Activated T-cell treated with anti-CD3 and anti-CD28 coated beads, Interleukin-2, amount 50 U/mL, for 72 hours (primary cell): Measurements from ENCODE around the gene ZNF821. TPM values are rescaled to one million over a fixed set of nuclear protein-coding genes. Genes with fewer than 3 reads are reported as not detected.

ENCODE experiments used
- ATAC-seq, 2 donors: fragments of 150-1000 bp; cut with Tn5 transposase; replicated peaks in 1 of 2; 2 replicates each; pipeline ENCODE4 v1.10.0; 2021; ENCODE audit warnings: moderate library complexity in 2 of 2, mild to moderate bottlenecking in 1 of 2
- DNase-seq, 2 donors: peaks; one replicate each; pipeline ENCODE4 v3.0.0; 2021 to 2022; ENCODE audit warnings: mixed read lengths in 1 of 2
- H3K27ac Mint-ChIP-seq: one replicate; pipeline ENCODE4 v1.8.0; 2022; ENCODE audit warnings: mild to moderate bottlenecking, moderate library complexity, mixed read lengths
- H3K27me3 Mint-ChIP-seq: one replicate; pipeline ENCODE4 v1.8.0; 2022; ENCODE audit warnings: low read depth, mixed read lengths
- H3K36me3 Mint-ChIP-seq, 2 donors: one replicate each; pipeline ENCODE4 v1.8.0; 2022; ENCODE audit warnings: mixed read lengths in 2 of 2, mild to moderate bottlenecking in 1 of 2; ENCODE audit not compliant: insufficient read depth in 2 of 2
- H3K4me1 Mint-ChIP-seq: one replicate; pipeline ENCODE4 v1.8.0; 2022; ENCODE audit warnings: low read depth, mixed read lengths
- H3K4me3 Mint-ChIP-seq, 2 donors: one replicate each; pipeline ENCODE4 v1.8.0; 2022; ENCODE audit warnings: mild to moderate bottlenecking in 2 of 2, mixed read lengths in 2 of 2, moderate library complexity in 2 of 2
- H3K9me3 Mint-ChIP-seq, 2 donors: one replicate each; pipeline ENCODE4 v1.8.0; 2022; ENCODE audit warnings: mixed read lengths in 2 of 2
- total RNA-seq, 2 donors: library from RNA; stranded (reverse); gene quantifications; one replicate each; pipeline ENCODE4 v1.2.3, GENCODE V29; 2022

The ZNF821 gene
- 10 to 100 TPM; 12.7 to 15.4 TPM for total RNA-seq

DNA sequence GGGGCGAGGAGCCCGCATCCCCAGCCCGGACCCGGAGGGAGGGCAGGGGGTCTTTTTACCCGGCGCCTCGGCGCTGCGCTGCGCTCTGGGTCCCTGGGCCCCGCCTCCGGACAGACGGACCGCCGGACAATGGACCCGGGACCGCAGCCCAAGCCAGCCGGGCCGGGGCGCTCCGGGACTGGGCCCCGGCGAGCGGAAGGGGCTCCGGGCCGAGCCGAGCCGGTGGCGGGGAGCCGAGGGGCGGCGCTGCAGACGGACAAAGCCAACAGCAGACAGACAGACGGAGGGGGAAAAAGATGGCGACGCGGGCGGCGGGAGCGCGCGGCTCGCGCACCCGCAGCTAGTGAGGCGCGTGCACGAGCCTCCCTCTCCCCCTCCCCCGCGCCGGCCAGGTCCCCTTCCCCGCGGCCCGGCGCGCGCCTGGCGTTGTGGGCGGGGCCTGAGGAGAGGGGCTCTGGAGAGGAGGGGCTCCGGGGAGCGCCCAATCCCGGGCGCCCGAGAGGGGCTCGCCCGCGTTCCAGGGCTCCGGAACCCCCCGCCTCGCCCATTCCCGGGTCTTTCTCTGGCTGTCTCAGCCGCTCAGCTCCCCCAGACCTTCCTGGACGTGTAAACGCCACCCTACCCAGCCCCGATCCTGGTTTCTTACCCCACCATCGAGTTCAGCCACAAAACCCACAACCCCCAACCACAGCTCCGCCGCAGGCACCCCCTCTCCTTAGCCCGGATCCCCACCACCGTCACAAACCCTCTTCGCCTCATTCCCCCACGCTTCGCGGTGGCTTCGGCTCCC is at the start of gene ZNF821:
Gene ZNF821, minus strand, starts transcription at position 334 of the 790 bp plus-strand sequence. CDS start 4,236 bp downstream, outside the sequence.
- ATAC-seq (peak; percentile 73 to 80), DNase-seq (peak; percentile 82 to 85)
- peaks cover 12% of the 10 kb centered on the region for H3K27me3 Mint-ChIP-seq
- H3K27ac Mint-ChIP-seq = peak within 1 kb of the TSS; percentile 95
- peak within 1 kb of the TSS; percentile 94 to 99 for H3K4me3 Mint-ChIP-seq
- peaks cover 4 to 16% of the 10 kb centered on the region in 2 donors for H3K36me3 Mint-ChIP-seq
- H3K9me3 Mint-ChIP-seq = no peaks in the 10 kb centered on the region
- peaks cover 50% of the 10 kb centered on the region for H3K4me1 Mint-ChIP-seq

DNA sequence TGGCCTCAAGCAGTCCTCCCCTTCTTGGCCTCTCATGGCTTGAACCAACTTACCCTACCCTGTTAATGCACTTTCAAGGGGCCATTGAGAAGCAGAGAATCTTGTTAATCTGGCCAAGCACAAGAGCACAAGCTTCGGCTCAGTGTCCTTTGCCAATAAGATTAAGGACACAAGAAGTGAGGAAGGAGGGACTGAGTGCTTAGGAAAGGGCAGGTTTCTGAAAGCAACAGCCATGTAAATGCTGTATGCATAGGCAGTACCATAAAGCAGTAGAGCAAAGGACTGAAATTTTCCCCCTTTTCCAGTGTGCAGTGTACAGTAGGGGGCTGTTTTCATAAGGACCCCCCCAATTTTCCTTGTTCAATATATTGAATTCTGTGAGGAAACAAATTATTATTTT is 49.0 kb upstream of the ZNF821 start:
- no peak overlapping the region for H3K4me3 Mint-ChIP-seq
- no peaks in the 10 kb centered on the region for H3K27me3 Mint-ChIP-seq
- ATAC-seq (no peak), DNase-seq (no peak)
- no peaks in the 10 kb centered on the region for H3K9me3 Mint-ChIP-seq
- H3K4me1 Mint-ChIP-seq = no peaks in the 10 kb centered on the region
- H3K27ac Mint-ChIP-seq = no peak overlapping the region
- H3K36me3 Mint-ChIP-seq = peaks cover 0 to 15% of the 10 kb centered on the region in 2 donors

DNA sequence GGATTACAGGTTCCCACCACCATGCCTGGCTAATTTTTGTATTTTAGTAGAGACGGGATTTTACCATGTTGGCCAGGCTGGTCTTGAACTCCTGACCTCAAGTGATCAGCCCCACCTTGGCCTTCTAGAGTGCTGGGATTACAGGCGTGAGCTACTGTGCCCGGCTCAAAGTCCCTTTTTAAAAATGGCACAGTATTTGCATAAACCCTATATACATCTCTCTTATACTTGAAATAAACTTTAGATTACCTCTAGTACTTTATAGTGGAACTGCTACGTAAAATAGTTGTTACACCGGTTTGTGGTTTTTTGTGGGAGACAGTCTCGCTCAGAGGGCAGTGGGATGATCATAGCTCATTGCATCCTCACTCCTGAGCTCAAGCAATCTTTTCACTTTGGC is 47.6 kb upstream of the ZNF821 start:
- Mint-ChIP-seq H3K36me3 (peaks cover 4 to 26% of the 10 kb centered on the region in 2 donors), H3K4me1 (peaks cover 6% of the 10 kb centered on the region), H3K4me3 (no peak overlapping the region), H3K27me3 (no peaks in the 10 kb centered on the region), H3K9me3 (no peaks in the 10 kb centered on the region), H3K27ac (peak overlapping the region; percentile 57)
- DNase-seq = no peak
- ATAC-seq = no peak

DNA sequence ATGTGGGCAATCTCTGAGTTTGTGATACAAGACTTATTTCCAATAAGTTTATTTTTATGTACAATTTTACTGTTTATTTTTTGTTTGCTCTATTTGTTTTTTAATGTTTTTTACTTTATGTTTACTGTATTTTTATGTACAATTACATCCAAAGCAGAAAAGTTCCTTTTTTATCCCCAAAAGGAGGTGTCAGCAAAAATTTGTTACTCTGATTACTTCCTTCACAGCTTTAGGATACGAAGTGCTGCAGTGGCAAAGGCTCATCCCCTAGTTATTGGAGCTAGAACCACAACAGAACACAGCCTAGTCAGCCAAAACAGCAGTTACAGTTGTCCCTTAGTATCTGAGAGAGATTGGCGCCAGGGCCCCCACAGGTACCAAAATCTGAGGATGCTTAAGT is 47.0 kb upstream of the ZNF821 start:
- no peak overlapping the region for H3K4me3 Mint-ChIP-seq
- ATAC-seq = no peak
- H3K36me3 Mint-ChIP-seq = peaks cover 4 to 29% of the 10 kb centered on the region in 2 donors
- peaks cover 9% of the 10 kb centered on the region for H3K4me1 Mint-ChIP-seq
- H3K27ac Mint-ChIP-seq = peak overlapping the region; percentile 57
- no peaks in the 10 kb centered on the region for H3K27me3 Mint-ChIP-seq
- H3K9me3 Mint-ChIP-seq = no peaks in the 10 kb centered on the region
- DNase-seq = no peak

DNA sequence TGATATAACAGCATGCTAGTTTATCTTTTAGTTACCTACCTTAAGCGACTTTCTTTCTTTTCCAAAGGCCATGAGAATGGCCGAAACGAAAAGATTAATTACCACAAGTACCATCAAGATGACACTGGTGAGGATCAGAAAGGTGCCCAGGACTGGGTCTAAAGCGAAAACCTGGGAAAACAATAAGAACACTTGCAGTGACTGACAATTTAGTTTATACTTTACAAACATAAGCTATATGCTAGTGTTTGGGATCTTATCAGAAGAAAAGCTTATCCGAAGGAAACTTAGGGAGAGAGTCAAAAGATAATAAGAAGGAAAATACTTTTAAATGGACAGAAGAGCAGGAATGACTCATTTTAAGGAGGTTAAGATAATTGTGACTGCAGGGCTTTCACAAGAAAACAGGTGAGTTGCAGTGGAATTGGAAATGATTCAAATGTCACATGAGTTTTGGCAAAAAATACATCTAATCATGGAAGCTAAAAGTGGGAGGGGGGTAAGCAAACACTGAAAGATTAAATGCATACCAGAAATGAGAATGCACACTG is 46.1 kb upstream of the ZNF821 start:
- H3K27ac Mint-ChIP-seq = peak overlapping the region; percentile 36
- H3K9me3 Mint-ChIP-seq = no peaks in the 10 kb centered on the region
- no peak for ATAC-seq
- H3K4me3 Mint-ChIP-seq = no peak overlapping the region
- no peak for DNase-seq
- no peaks in the 10 kb centered on the region for H3K27me3 Mint-ChIP-seq
- peaks cover 9% of the 10 kb centered on the region for H3K4me1 Mint-ChIP-seq
- H3K36me3 Mint-ChIP-seq = peaks cover 4 to 31% of the 10 kb centered on the region in 2 donors

GRCh38 chr16:71929048-71929447 is 45.1 kb upstream of the ZNF821 start:
- DNase-seq (no peak), ATAC-seq (no peak)
- no peaks in the 10 kb centered on the region for H3K27me3 Mint-ChIP-seq
- H3K9me3 Mint-ChIP-seq = no peaks in the 10 kb centered on the region
- H3K36me3 Mint-ChIP-seq = peaks cover 4 to 38% of the 10 kb centered on the region in 2 donors
- no peak overlapping the region for H3K27ac Mint-ChIP-seq
- H3K4me3 Mint-ChIP-seq = no peak overlapping the region
- peaks cover 9% of the 10 kb centered on the region for H3K4me1 Mint-ChIP-seq

- H3K9me3 Mint-ChIP-seq = no peaks in the 10 kb centered on the region
- peaks cover 9% of the 10 kb centered on the region for H3K4me1 Mint-ChIP-seq
- H3K27ac Mint-ChIP-seq = peak overlapping the region; percentile 58
- ATAC-seq (no peak), DNase-seq (no peak)
- H3K27me3 Mint-ChIP-seq = no peaks in the 10 kb centered on the region
- H3K4me3 Mint-ChIP-seq = no peak overlapping the region
- H3K36me3 Mint-ChIP-seq = peaks cover 6 to 42% of the 10 kb centered on the region in 2 donors
Observed at GRCh38 chr16:71927787-71928186, 43.8 kb upstream of the ZNF821 start.

GRCh38 chr16:71927383-71927782 is 43.4 kb upstream of the ZNF821 start:
- Mint-ChIP-seq H3K36me3 (peaks cover 6 to 46% of the 10 kb centered on the region in 2 donors), H3K27ac (peak overlapping the region; percentile 58), H3K9me3 (no peaks in the 10 kb centered on the region), H3K4me1 (peaks cover 9% of the 10 kb centered on the region), H3K27me3 (no peaks in the 10 kb centered on the region), H3K4me3 (no peak overlapping the region)
- DNase-seq = no peak
- ATAC-seq = no peak

- Mint-ChIP-seq H3K36me3 (peaks cover 12 to 60% of the 10 kb centered on the region in 2 donors), H3K9me3 (no peaks in the 10 kb centered on the region), H3K27ac (no peak overlapping the region), H3K4me3 (no peak overlapping the region), H3K4me1 (peaks cover 9% of the 10 kb centered on the region), H3K27me3 (no peaks in the 10 kb centered on the region)
- DNase-seq = no peak
- ATAC-seq = no peak
Observed at GRCh38 chr16:71924710-71925109, 40.7 kb upstream of the ZNF821 start.

GRCh38 chr16:71923941-71924690 is 40.1 kb upstream of the ZNF821 start:
- H3K4me1 Mint-ChIP-seq = peaks cover 9% of the 10 kb centered on the region
- H3K27me3 Mint-ChIP-seq = no peaks in the 10 kb centered on the region
- H3K9me3 Mint-ChIP-seq = no peaks in the 10 kb centered on the region
- ATAC-seq (no peak), DNase-seq (no peak)
- no peak overlapping the region for H3K27ac Mint-ChIP-seq
- peaks cover 14 to 64% of the 10 kb centered on the region in 2 donors for H3K36me3 Mint-ChIP-seq
- no peak overlapping the region for H3K4me3 Mint-ChIP-seq

DNA sequence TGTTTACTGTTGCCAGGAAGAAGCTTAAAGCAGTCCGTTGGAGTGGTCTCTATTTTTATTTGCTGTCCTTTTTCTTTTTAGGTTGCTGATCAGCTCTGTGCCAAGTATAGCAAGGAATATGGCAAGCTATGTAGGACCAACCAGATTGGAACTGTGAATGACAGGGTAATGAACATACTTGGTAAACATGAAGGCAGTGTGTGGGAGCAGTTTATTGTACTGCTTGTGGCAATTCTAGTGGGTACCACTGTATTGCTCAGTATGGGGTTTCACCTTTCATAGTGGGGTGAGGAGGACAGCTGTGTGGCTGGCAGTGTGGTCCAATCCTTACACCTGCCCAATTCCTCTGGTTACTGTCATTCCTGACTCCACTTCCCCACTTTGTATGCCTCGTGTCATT is 36.7 kb upstream of the ZNF821 start:
- no peak for DNase-seq
- peak overlapping the region; percentile 51 for H3K27ac Mint-ChIP-seq
- H3K4me3 Mint-ChIP-seq = no peak overlapping the region
- H3K27me3 Mint-ChIP-seq = no peaks in the 10 kb centered on the region
- peaks cover 8% of the 10 kb centered on the region for H3K4me1 Mint-ChIP-seq
- H3K9me3 Mint-ChIP-seq = no peaks in the 10 kb centered on the region
- ATAC-seq = no peak
- H3K36me3 Mint-ChIP-seq = peaks cover 22 to 67% of the 10 kb centered on the region in 2 donors

DNA sequence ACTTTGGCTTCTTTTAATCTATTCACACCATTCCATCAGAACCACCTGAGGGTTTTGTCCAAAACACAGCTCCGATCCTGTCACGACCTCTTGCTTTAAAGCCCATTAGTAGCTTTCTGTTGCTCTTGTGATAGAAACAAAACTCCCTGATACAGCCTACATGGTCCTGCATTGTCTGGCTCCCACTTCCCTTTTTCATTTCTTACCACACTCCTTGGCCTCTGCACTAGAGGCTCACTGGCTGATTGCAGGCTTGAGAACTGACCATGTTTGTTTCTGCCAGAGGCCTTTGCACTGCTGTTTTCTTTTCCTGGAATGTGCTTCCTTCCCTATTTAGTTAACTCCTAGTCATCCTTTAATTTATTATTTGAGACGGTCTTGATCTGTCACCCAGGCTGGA is 35.1 kb upstream of the ZNF821 start:
- peaks cover 21% of the 10 kb centered on the region for H3K4me1 Mint-ChIP-seq
- ATAC-seq = no peak

DNA sequence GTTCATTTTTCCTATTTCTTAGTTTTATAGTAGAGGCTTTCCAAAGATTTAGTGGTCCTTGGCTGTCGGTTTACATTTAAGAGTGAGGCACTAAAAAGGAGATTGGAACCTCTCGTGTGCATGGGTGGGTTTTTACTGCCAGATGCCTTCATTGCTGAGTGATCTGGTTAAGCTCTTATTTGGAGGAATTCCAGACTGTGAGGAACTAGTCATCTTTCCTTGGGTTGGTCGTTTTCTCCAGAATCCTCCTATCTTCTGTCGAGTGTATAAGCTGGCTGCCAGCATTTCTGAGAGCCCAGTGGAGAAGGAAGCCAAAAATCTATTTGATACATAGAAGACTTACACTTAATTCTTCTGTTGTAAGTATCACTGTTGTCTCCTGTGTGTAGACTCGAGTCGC is 33.9 kb upstream of the ZNF821 start:
- H3K9me3 Mint-ChIP-seq = no peaks in the 10 kb centered on the region
- no peaks in the 10 kb centered on the region for H3K27me3 Mint-ChIP-seq
- peak overlapping the region; percentile 74 for H3K27ac Mint-ChIP-seq
- H3K36me3 Mint-ChIP-seq = peaks cover 24 to 66% of the 10 kb centered on the region in 2 donors
- ATAC-seq (no peak), DNase-seq (no peak)
- peaks cover 30% of the 10 kb centered on the region for H3K4me1 Mint-ChIP-seq
- no peak overlapping the region for H3K4me3 Mint-ChIP-seq

More for the DNA sequence above, 35.1 kb upstream of the ZNF821 start:
- H3K27ac Mint-ChIP-seq = peak overlapping the region; percentile 12
- H3K36me3 Mint-ChIP-seq = peaks cover 26 to 68% of the 10 kb centered on the region in 2 donors
- no peak for DNase-seq
- no peaks in the 10 kb centered on the region for H3K9me3 Mint-ChIP-seq
- no peak overlapping the region for H3K4me3 Mint-ChIP-seq
- H3K27me3 Mint-ChIP-seq = no peaks in the 10 kb centered on the region
